ENCODE data around the gene BNC2. TPM values are rescaled to one million over a fixed set of nuclear protein-coding genes. Genes with fewer than 3 reads are reported as not detected.

The BNC2 gene
- total RNA-seq, 1 experiment from 2014 or later: 43.6 TPM

DNA sequence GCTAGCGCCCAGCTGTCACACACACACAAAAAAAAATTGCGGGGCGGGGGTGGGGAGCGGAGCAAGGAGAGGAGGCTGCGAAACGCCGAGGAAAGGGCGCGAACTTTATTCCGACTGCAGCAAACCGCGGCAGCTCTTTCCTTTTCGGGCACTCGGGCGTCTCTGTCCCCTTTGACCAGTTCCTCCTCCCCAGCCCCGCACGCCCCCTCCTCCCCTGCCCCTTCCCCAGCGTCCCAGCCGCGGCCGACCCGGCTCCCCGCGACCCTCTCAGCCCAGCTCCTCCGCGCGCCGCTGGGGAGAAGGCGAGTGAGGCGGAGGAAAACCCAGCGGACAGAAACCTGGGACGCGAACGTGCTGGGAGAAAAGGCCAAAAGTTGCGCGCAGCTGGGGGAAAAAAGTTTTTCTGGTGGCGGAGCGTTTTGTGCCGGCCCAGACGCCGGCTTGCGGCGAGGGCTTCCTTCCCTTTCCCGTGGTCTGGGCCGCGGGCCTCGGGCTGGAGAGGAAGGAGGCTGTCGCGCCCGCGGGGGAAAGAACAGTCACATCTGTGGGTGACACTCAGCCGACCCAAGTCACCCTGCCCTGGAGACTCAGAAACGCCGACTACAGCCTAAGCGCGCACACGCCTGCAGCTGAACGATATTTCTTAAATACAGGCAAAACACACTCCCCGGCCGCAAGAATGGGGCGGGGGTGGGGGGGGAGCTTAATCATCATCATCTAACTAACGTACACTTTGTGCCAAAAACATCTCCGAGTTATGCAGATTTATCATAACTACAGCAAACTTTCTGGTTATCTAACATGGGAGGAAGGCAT lies 1.1 kb upstream of the BNC2 start:
- Mint-ChIP-seq H3K9me3 (peaks cover 2 to 3% of the 10 kb centered on the region in 2 experiments; a peak in 3 of 5 replicates), H3K4me3 (peak overlapping the region; percentile 89 to 96), H3K36me3 (ENCODE audit: insufficient read depth in 1 of 3, low read depth in 3 of 3) (peaks cover 0 to 3% (median 3%) of the 10 kb centered on the region in 3 experiments; a peak in 4 of 7 replicates), H3K27me3 (ENCODE audit: low read depth) (peaks cover 1% of the 10 kb centered on the region), H3K4me1 (peaks cover 44 to 49% of the 10 kb centered on the region in 2 experiments), H3K27ac (peak overlapping the region; percentile 28 to 99 (median 93); a peak in 5 of 7 replicates)
- Histone ChIP-seq H4K20me1 (ENCODE audit: control insufficient read depth, insufficient read depth, insufficient read length) (no peaks in the 10 kb centered on the region), H3K56ac (ENCODE audit: insufficient read length, low read depth, low read length) (no peak overlapping the region), H3K4me1 (ENCODE audit: insufficient read depth, low read length) (peaks cover 12% of the 10 kb centered on the region; the same call in 1 of the 2 replicates), H3K79me1 (ENCODE audit: insufficient read depth, low read depth, low read length, poor library complexity, severe bottlenecking) (peaks cover 3% of the 10 kb centered on the region), H3K23ac (ENCODE audit: insufficient read length, low read depth, low read length) (no peak overlapping the region), H3K18ac (ENCODE audit: insufficient read length, low read depth, low read length) (peak overlapping the region; percentile 13), H3K23me2 (ENCODE audit: insufficient read length, low read depth, low read length, poor library complexity, severe bottlenecking) (peaks cover 22% of the 10 kb centered on the region), H2AFZ (ENCODE audit: low read length) (no peak overlapping the region), H4K8ac (replicated peaks; ENCODE audit: insufficient read length, low read depth, low read length) (no peak overlapping the region), H3K27me3 (ENCODE audit: insufficient read depth, low read length) (no peaks in the 10 kb centered on the region; the same call in 1 of the 2 replicates), H3K9ac (ENCODE audit: extremely low read depth, insufficient read length, low read length) (peak overlapping the region; percentile 77), H2AK5ac (ENCODE audit: insufficient read length, low read length) (no peak overlapping the region), H3K9me3 (ENCODE audit: control insufficient read depth, low read depth, low read length) (no peaks in the 10 kb centered on the region), H3T11ph (ENCODE audit: low read length) (no peak overlapping the region), H3K4me2 (ENCODE audit: insufficient read depth, insufficient read length, low read length) (peak overlapping the region; percentile 85), H3K14ac (ENCODE audit: insufficient read depth, low read length) (peak overlapping the region; percentile 88), H3K79me2 (ENCODE audit: insufficient read depth, low read length) (0 out of 2 replicates have a peak, but pooled peaks cover 2% of the 10 kb centered on the region), H2BK5ac (ENCODE audit: insufficient read length, low read length) (no peak overlapping the region), H4K91ac (ENCODE audit: insufficient read length, low read depth, low read length) (no peak overlapping the region), H2BK120ac (ENCODE audit: low read depth, low read length, poor library complexity, severe bottlenecking) (no peak overlapping the region), H2BK12ac (ENCODE audit: insufficient read length, low read depth, low read length) (no peak overlapping the region), H2BK20ac (ENCODE audit: low read depth, low read length, poor library complexity, severe bottlenecking) (no peak overlapping the region), H3K27ac (ENCODE audit: insufficient read length, low read depth, low read length) (no peak overlapping the region), H3K4ac (ENCODE audit: low read depth, low read length) (no peak overlapping the region), H4K5ac (ENCODE audit: insufficient read length, low read depth, low read length) (no peak overlapping the region), H2BK15ac (ENCODE audit: low read depth, low read length) (no peak overlapping the region)
- peak; percentile 47 for DNase-seq
- TF ChIP-seq, protein P1, sequence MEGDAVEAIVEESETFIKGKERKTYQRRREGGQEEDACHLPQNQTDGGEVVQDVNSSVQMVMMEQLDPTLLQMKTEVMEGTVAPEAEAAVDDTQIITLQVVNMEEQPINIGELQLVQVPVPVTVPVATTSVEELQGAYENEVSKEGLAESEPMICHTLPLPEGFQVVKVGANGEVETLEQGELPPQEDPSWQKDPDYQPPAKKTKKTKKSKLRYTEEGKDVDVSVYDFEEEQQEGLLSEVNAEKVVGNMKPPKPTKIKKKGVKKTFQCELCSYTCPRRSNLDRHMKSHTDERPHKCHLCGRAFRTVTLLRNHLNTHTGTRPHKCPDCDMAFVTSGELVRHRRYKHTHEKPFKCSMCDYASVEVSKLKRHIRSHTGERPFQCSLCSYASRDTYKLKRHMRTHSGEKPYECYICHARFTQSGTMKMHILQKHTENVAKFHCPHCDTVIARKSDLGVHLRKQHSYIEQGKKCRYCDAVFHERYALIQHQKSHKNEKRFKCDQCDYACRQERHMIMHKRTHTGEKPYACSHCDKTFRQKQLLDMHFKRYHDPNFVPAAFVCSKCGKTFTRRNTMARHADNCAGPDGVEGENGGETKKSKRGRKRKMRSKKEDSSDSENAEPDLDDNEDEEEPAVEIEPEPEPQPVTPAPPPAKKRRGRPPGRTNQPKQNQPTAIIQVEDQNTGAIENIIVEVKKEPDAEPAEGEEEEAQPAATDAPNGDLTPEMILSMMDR (conservative IDR thresholded peaks at IDR 0.05): no peak
- no CpG with 5 or more reads among the region's 63 CpGs for WGBS (ENCODE audit: extremely low coverage, insufficient read length, low lambda C conversion rate)

Data from H9 (cell line).